Kidney (tissue), 14 donors: ENCODE measurements around the gene DNASE1L2. TPM values are rescaled to one million over a fixed set of nuclear protein-coding genes. Genes with fewer than 3 reads are reported as not detected.

Experiments used
- DNase-seq, 5 donors: peaks; one replicate each; pipeline ENCODE4 v3.0.0-alpha.2; 2013 to 2020
- FAIRE-seq: peaks from 2 replicates; lab custom pipeline; 2012; peaks lifted over from hg19 to GRCh38; lab: Jason Lieb, UNC
- H3K27ac ChIP-seq, 2 donors: one replicate each; pipeline ENCODE4 v1.7.0; 2013; ENCODE audit warnings: low read depth in 2 of 2, low read length in 2 of 2, inconsistent platforms in 1 of 2
- H3K27me3 ChIP-seq: one replicate; pipeline ENCODE4 v1.7.1; 2013; ENCODE audit warnings: low read length, inconsistent platforms; ENCODE audit not compliant: control insufficient read depth, insufficient read depth
- H3K36me3 ChIP-seq, 3 donors: one replicate each; pipeline versions ENCODE4 v1.7.0 to v1.7.1; 2013; ENCODE audit warnings: low read length in 3 of 3, control low read depth in 1 of 3, inconsistent platforms in 1 of 3; ENCODE audit not compliant: insufficient read depth in 3 of 3, control insufficient read depth in 2 of 3
- H3K4me1 ChIP-seq, 3 donors: one replicate each; pipeline versions ENCODE4 v1.7.0 to v1.7.1; 2013; ENCODE audit warnings: low read length in 3 of 3, inconsistent platforms in 1 of 3, low read depth in 1 of 3; ENCODE audit not compliant: control insufficient read depth in 2 of 3, insufficient read depth in 2 of 3
- H3K4me3 ChIP-seq, 3 donors: one replicate each; pipeline versions ENCODE4 v1.7.0 to v1.8.1; 2013; ENCODE audit warnings: low read length in 3 of 3, control low read depth in 1 of 3, inconsistent platforms in 1 of 3
- H3K9ac ChIP-seq, 3 donors: one replicate each; pipeline versions ENCODE4 v1.7.0 to v1.7.1; 2013; ENCODE audit warnings: low read length in 3 of 3, control low read depth in 1 of 3, inconsistent platforms in 1 of 3
- H3K9me3 ChIP-seq, 3 donors: one replicate each; pipeline versions ENCODE4 v1.7.0 to v1.7.1; 2013; ENCODE audit warnings: low read length in 3 of 3, control low read depth in 1 of 3, inconsistent platforms in 1 of 3; ENCODE audit not compliant: control insufficient read depth in 2 of 3, insufficient read depth in 1 of 3
- CTCF ChIP-seq: IDR thresholded peaks from 3 replicates; pipeline ENCODE4 v1.5.1; 2012; ENCODE audit warnings: mild to moderate bottlenecking, moderate library complexity, borderline replicate concordance; ENCODE audit not compliant: insufficient read depth; ENCODE audit errors: extremely low read depth
- intact Hi-C: fragments of 100-400 bp; cut with DNase I; formaldehyde crosslinking; loops from one replicate; pipeline ENCODE4 v1.11.1; 2022
- polyA plus RNA-seq: library from polyadenylated mRNA; stranded (reverse); fragments of 350-450 nt; fragmentation: Illumina TruSeq; extraction: RNeasy Lipid Tissue Mini Kit (QIAGEN cat#74804); gene quantifications from one replicate; pipeline ENCODE4 v1.2.3, GENCODE V29; 2014; ENCODE audit warnings: low read depth, low replicate concordance; ENCODE audit not compliant: insufficient read depth
- total RNA-seq: library from RNA; stranded (reverse); fragmentation: NEBNext Ultra II Directional; extraction: Animal tissue kit (Norgen Biotek cat#: 25700); gene quantifications from one replicate; pipeline ENCODE4 v1.2.1, GENCODE V29; 2021
- donor health status: control.
- donor health status: control.
- donor health status: control.
- donor health status: control.
- donor health status: control.
- donor health status: DM: yes; HTN: yes; CAD: no.
- donor health status: Normal renal cell carcinoma (clear cell type).

The DNASE1L2 gene
- total and polyA plus RNA-seq, 2 donors from 2014 or later: 0.88 TPM

- peak in 1 of 5 donors; percentile 49 for DNase-seq
- intact Hi-C loops: no loop called here
- TF ChIP-seq CTCF: no peak
- no peak overlapping the region for H3K9ac ChIP-seq
- no peaks in the 10 kb centered on the region for H3K9me3 ChIP-seq
- FAIRE-seq: no peak
- H3K36me3 ChIP-seq: peaks cover 0 to 40% (median 15%) of the 10 kb centered on the region in 3 donors
- no peaks in the 10 kb centered on the region for H3K27me3 ChIP-seq
- no peak overlapping the region for H3K27ac ChIP-seq
- H3K4me1 ChIP-seq: no peaks in the 10 kb centered on the region
- H3K4me3 ChIP-seq: no peak overlapping the region
These were observed 8.9 kb downstream of the DNASE1L2 start for GRCh38 chr16:2244926-2245795.

DNA sequence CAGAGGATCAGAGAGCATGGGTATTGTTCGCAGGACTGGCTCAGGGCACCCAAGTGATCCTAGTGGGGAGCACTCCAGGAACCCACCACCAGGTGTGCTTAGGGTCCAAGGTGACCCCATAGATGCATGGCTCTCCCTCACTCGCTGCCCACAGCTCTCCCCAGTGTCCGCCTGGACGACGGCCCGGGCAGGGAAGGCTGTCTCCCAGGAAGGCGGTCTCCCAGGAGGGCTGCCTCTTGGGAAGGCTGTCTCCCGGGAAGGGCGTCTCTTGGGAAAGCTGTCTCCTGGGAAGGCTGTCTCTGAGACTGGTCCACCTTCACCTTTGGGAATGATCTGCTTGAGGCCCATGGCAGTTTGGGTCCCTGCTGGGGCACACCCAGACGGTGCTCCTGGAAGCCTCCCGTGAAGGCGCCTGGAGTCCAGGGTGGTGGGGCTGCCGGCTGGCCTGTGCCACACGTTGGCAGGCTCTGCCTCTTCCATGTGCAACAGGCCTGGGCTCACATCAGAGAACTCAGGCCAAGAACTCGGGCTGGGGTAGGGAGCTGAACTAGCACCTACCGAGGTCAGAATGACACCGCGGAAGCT, 10.1 kb downstream of the DNASE1L2 start:
- Histone ChIP-seq H3K9me3 (no peaks in the 10 kb centered on the region), H3K27ac (no peak overlapping the region), H3K9ac (no peak overlapping the region), H3K36me3 (peaks cover 0 to 40% (median 15%) of the 10 kb centered on the region in 3 donors), H3K4me1 (peaks cover 0 to 4% (median 0%) of the 10 kb centered on the region in 3 donors), H3K27me3 (no peaks in the 10 kb centered on the region), H3K4me3 (no peak overlapping the region)
- no peak for FAIRE-seq
- no peak for TF ChIP-seq CTCF
- DNase-seq: peak in 1 of 5 donors; percentile 68
- intact Hi-C loops: no loop called here

- H3K27me3 ChIP-seq: no peaks in the 10 kb centered on the region
- H3K4me1 ChIP-seq: peaks cover 0 to 10% (median 0%) of the 10 kb centered on the region in 3 donors
- TF ChIP-seq CTCF: no peak
- intact Hi-C loops: no loop called here
- H3K27ac ChIP-seq: peak overlapping the region; percentile 49 to 56
- H3K9ac ChIP-seq: peak overlapping the region; percentile 33 to 58 (median 54)
- H3K9me3 ChIP-seq: no peaks in the 10 kb centered on the region
- FAIRE-seq (no peak), DNase-seq (peak in 3 of 5 donors; percentile 45 to 65 (median 54))
- peaks cover 0 to 22% (median 7%) of the 10 kb centered on the region in 3 donors for H3K36me3 ChIP-seq
- H3K4me3 ChIP-seq: peak overlapping the region; percentile 24 to 78 (median 77)
These were observed 14.5 kb downstream of the DNASE1L2 start for GRCh38 chr16:2250652-2251295.
